MV-4-11 (cell line): Measurements from ENCODE around the gene YIF1B.
A peak's percentile ranks its signal among the peaks of the same experiment; 100 is the strongest.
"Not testable (repeated sequence)": the region's sequence is repeated elsewhere in the genome, so short reads cannot be mapped to it uniquely, and the experiment has no call there.

Source experiments
- DNase-seq: peaks from one replicate; lab custom pipeline; 2025; lab: John Stamatoyannopoulos, UW

The YIF1B gene

GRCh38 chr19:38315657-38316476 lies at the start of gene YIF1B:
YIF1B (minus strand) TSS chr19:38315947; CDS start chr19:38315917, 30 bp downstream.
- DNase-seq, result peak; percentile 99

GRCh38 chr19:38362946-38363688 lies 47.4 kb upstream of the YIF1B start:
- DNase-seq, result not testable (repeated sequence)

GRCh38 chr19:38362076-38362945 lies 46.6 kb upstream of the YIF1B start:
- DNase-seq, result peak; percentile 60

- peak; percentile 70 for DNase-seq
Measured at GRCh38 chr19:38361633-38362075, 45.9 kb upstream of the YIF1B start.

- DNase-seq, result no peak
Measured at GRCh38 chr19:38360839-38361631, 45.3 kb upstream of the YIF1B start.

- DNase-seq, result no peak
Measured at GRCh38 chr19:38360351-38360750, 44.6 kb upstream of the YIF1B start.

GRCh38 chr19:38359242-38360021 lies 43.7 kb upstream of the YIF1B start:
- no peak for DNase-seq

- DNase-seq, result no peak
Measured at GRCh38 chr19:38358071-38358470, 42.3 kb upstream of the YIF1B start.

GRCh38 chr19:38355728-38356725 lies 40.3 kb upstream of the YIF1B start:
- DNase-seq, result no peak

- DNase-seq, result no peak
Measured at GRCh38 chr19:38352611-38353010, 36.9 kb upstream of the YIF1B start.

- DNase-seq, result no peak
Measured at GRCh38 chr19:38351865-38352395, 36.2 kb upstream of the YIF1B start.

GRCh38 chr19:38350883-38351282 lies 35.1 kb upstream of the YIF1B start:
- DNase-seq, result no peak

GRCh38 chr19:38346837-38347236 lies 31.1 kb upstream of the YIF1B start:
- no peak for DNase-seq

GRCh38 chr19:38340927-38341326 lies 25.2 kb upstream of the YIF1B start:
- no peak for DNase-seq

GRCh38 chr19:38339011-38339410 lies 23.3 kb upstream of the YIF1B start:
- not testable (repeated sequence) for DNase-seq

GRCh38 chr19:38337360-38337653 lies 21.6 kb upstream of the YIF1B start:
- DNase-seq, result no peak

- DNase-seq, result peak; percentile 97
Measured at GRCh38 chr19:38336638-38337359, 21.1 kb upstream of the YIF1B start.

- DNase-seq, result peak; percentile 97
Measured at GRCh38 chr19:38335949-38336637, 20.3 kb upstream of the YIF1B start.
